HG02938 (cell line): ENCODE results near the gene ZNF615.
"Not testable (repeated sequence)": the region's sequence is repeated elsewhere in the genome, so short reads cannot be mapped to it uniquely, and the experiment has no call there.

Experiments
- ATAC-seq: cut with Tn5 transposase; IDR thresholded peaks from one replicate; pipeline ENCODE4 v1.9.1; 2021; ENCODE audit warnings: mild to moderate bottlenecking, moderate library complexity; ENCODE audit not compliant: unreplicated experiment

Gene ZNF615

GRCh38 chr19:52007806-52008557 is at the start of gene ZNF615:
TSS of gene ZNF615 (minus strand) at chr19:52008211. CDS start at chr19:52003711, 4,500 bp downstream.
- peak; percentile 85 for ATAC-seq

GRCh38 chr19:52056480-52056879 is 48.5 kb upstream of the ZNF615 start:
- not testable (repeated sequence) for ATAC-seq

GRCh38 chr19:52051736-52052135 is 43.7 kb upstream of the ZNF615 start:
- ATAC-seq = not testable (repeated sequence)

- peak; percentile 81 for ATAC-seq
Measured at GRCh38 chr19:52048555-52049501, 40.8 kb upstream of the ZNF615 start, which contains the start of gene ZNF432. TSS of gene ZNF432 (minus strand) at chr19:52048838. CDS start at chr19:52046868, 1,970 bp downstream.

GRCh38 chr19:52039169-52039568 is 31.2 kb upstream of the ZNF615 start:
- no peak for ATAC-seq

- no peak for ATAC-seq
Measured at GRCh38 chr19:52034051-52034728, 26.2 kb upstream of the ZNF615 start.

- ATAC-seq = peak; percentile 20
Measured at GRCh38 chr19:52028780-52029123, 20.7 kb upstream of the ZNF615 start.

GRCh38 chr19:52028027-52028779 is 20.2 kb upstream of the ZNF615 start, which contains the start of gene ZNF614:
TSS of gene ZNF614 (minus strand) at chr19:52028379. CDS start at chr19:52025745, 2,634 bp downstream.
- ATAC-seq = peak; percentile 87

- ATAC-seq = not testable (repeated sequence)
Measured at GRCh38 chr19:52026255-52026990, 18.4 kb upstream of the ZNF615 start.

GRCh38 chr19:52024478-52024877 is 16.5 kb upstream of the ZNF615 start:
- not testable (repeated sequence) for ATAC-seq

- no peak for ATAC-seq
Measured at GRCh38 chr19:52022193-52022592, 14.2 kb upstream of the ZNF615 start.

GRCh38 chr19:52020506-52020905 is 12.5 kb upstream of the ZNF615 start:
- no peak for ATAC-seq

- no peak for ATAC-seq
Measured at GRCh38 chr19:52010674-52011073, 2.7 kb upstream of the ZNF615 start.

GRCh38 chr19:52007451-52007805 is 583 bp downstream of the ZNF615 start:
- ATAC-seq = no peak

GRCh38 chr19:51994048-51994644 is 13.9 kb downstream of the ZNF615 start:
- ATAC-seq = no peak

- no peak for ATAC-seq
Measured at GRCh38 chr19:51993422-51993821, 14.6 kb downstream of the ZNF615 start.

- ATAC-seq = no peak
Measured at GRCh38 chr19:51986309-51987291, 21.4 kb downstream of the ZNF615 start, which contains the start of gene ZNF350. TSS of gene ZNF350 (minus strand) at chr19:51986840. CDS start at chr19:51974360, 12,480 bp downstream.

- ATAC-seq = no peak
Measured at GRCh38 chr19:51983361-51983760, 24.6 kb downstream of the ZNF615 start.
